ENCODE data around the gene NTMT1. TPM values are rescaled to one million over a fixed set of nuclear protein-coding genes. Genes with fewer than 3 reads are reported as not detected.

Gene NTMT1
- polyA plus RNA-seq, 3 donors: 16.0 to 43.9 (median 28.2) TPM

DNA sequence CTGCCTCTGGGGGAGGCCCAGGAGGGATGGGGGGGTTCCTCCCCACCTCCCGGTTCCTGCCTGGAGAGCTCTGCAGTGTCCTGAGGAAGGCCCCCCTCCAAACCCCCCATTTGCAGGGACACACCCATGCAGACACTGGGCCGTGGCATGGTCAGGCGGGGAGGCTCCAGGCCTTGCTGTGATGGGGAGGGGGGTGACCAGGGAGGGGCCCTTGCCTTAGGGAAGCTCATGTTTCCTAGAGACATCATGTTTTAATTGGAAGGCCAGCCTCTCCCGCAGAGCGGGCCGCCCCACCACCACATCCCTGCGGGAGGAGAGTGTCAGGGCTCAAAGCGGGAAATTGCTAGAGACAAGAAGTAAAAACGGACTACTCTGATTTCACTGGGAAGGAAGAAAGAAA is 51.5 kb downstream of the NTMT1 start:
- no peak for DNase-seq
- H3K4me2 ChIP-seq (replicated peaks; ENCODE audit: extremely low read depth, low read length, poor library complexity, severe bottlenecking): no peak overlapping the region
- Mint-ChIP-seq H3K4me1 (no peaks in the 10 kb centered on the region), H3K27ac (no peak overlapping the region), H3K9me3 (peaks cover 0 to 3% (median 0%) of the 10 kb centered on the region in 7 donors), H3K27me3 (ENCODE audit: low read depth in 3 of 3) (peaks cover 8 to 18% (median 18%) of the 10 kb centered on the region in 3 donors), H3K36me3 (no peaks in the 10 kb centered on the region), H3K4me3 (no peak overlapping the region)
- H3K27ac ChIP-seq (ENCODE audit: low read depth in 1 of 2, low read length in 2 of 2): no peak overlapping the region
- no peak overlapping the region for H3K4me3 ChIP-seq (replicated peaks in 1 of 3; ENCODE audit: low read depth in 2 of 3, low read length in 3 of 3)
- no peaks in the 10 kb centered on the region for H3K36me3 ChIP-seq (replicated peaks in 1 of 2; ENCODE audit: control insufficient read depth in 1 of 2, insufficient read depth in 2 of 2, low read length in 2 of 2)
- H3K9me3 ChIP-seq (replicated peaks in 1 of 2; ENCODE audit: control insufficient read depth in 1 of 2, insufficient read depth in 1 of 2, low read length in 2 of 2): no peaks in the 10 kb centered on the region
- H3K9ac ChIP-seq (ENCODE audit: insufficient read depth, low read length, poor library complexity, severe bottlenecking): no peak overlapping the region
- WGBS (ENCODE audit: insufficient coverage): 83% methylated on average over 2 of the region's 9 CpGs
- H3K27me3 ChIP-seq (ENCODE audit: control insufficient read depth in 2 of 2, insufficient read depth in 2 of 2, low read length in 2 of 2): no peaks in the 10 kb centered on the region
- H2AFZ ChIP-seq (ENCODE audit: insufficient read depth, low read depth, low read length, poor library complexity, severe bottlenecking): no peak overlapping the region
- H3K4me1 ChIP-seq (ENCODE audit: control insufficient read depth in 1 of 2, insufficient read depth in 2 of 2, low read length in 2 of 2): no peaks in the 10 kb centered on the region
- H3K79me2 ChIP-seq (ENCODE audit: insufficient read depth, low read length): no peaks in the 10 kb centered on the region
- intact Hi-C loops (cut with micrococcal nuclease): no loop called here
- H4K20me1 ChIP-seq (ENCODE audit: insufficient read depth, low read length): no peaks in the 10 kb centered on the region
- TF ChIP-seq, protein P1, sequence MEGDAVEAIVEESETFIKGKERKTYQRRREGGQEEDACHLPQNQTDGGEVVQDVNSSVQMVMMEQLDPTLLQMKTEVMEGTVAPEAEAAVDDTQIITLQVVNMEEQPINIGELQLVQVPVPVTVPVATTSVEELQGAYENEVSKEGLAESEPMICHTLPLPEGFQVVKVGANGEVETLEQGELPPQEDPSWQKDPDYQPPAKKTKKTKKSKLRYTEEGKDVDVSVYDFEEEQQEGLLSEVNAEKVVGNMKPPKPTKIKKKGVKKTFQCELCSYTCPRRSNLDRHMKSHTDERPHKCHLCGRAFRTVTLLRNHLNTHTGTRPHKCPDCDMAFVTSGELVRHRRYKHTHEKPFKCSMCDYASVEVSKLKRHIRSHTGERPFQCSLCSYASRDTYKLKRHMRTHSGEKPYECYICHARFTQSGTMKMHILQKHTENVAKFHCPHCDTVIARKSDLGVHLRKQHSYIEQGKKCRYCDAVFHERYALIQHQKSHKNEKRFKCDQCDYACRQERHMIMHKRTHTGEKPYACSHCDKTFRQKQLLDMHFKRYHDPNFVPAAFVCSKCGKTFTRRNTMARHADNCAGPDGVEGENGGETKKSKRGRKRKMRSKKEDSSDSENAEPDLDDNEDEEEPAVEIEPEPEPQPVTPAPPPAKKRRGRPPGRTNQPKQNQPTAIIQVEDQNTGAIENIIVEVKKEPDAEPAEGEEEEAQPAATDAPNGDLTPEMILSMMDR (IDR thresholded peaks at IDR 0.05): no peak

DNA sequence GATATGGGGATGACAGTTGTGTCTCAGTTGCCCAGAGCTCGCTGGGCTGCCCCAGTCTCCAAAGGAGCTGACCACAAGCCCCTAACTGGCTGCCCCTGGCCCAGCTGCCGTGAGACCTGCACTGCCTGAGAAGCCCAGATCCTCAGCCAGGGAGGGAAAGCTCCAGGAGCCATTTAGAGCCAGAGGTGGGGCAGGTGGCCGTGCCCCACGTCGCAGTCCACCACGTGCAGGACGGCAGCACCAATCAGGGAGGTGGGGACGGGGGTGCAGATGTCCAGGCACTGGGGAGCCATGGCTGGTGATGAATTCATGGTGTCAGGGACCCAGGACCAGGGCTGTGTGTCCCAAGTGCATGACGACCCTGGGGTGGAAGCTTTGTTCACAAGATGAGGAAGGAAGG is 52.9 kb downstream of the NTMT1 start:
- H3K27ac Mint-ChIP-seq: no peak overlapping the region
- Histone ChIP-seq H3K9ac (ENCODE audit: insufficient read depth, low read length, poor library complexity, severe bottlenecking) (no peak overlapping the region), H3K4me3 (replicated peaks in 1 of 3; ENCODE audit: low read depth in 2 of 3, low read length in 3 of 3) (no peak overlapping the region), H3K27ac (ENCODE audit: low read depth in 1 of 2, low read length in 2 of 2) (no peak overlapping the region), H4K20me1 (ENCODE audit: insufficient read depth, low read length) (no peaks in the 10 kb centered on the region), H3K4me2 (replicated peaks; ENCODE audit: extremely low read depth, low read length, poor library complexity, severe bottlenecking) (no peak overlapping the region), H3K27me3 (ENCODE audit: control insufficient read depth in 2 of 2, insufficient read depth in 2 of 2, low read length in 2 of 2) (no peaks in the 10 kb centered on the region), H3K79me2 (ENCODE audit: insufficient read depth, low read length) (no peaks in the 10 kb centered on the region), H3K36me3 (replicated peaks in 1 of 2; ENCODE audit: control insufficient read depth in 1 of 2, insufficient read depth in 2 of 2, low read length in 2 of 2) (no peaks in the 10 kb centered on the region), H2AFZ (ENCODE audit: insufficient read depth, low read depth, low read length, poor library complexity, severe bottlenecking) (no peak overlapping the region), H3K4me1 (ENCODE audit: control insufficient read depth in 1 of 2, insufficient read depth in 2 of 2, low read length in 2 of 2) (no peaks in the 10 kb centered on the region), H3K9me3 (replicated peaks in 1 of 2; ENCODE audit: control insufficient read depth in 1 of 2, insufficient read depth in 1 of 2, low read length in 2 of 2) (no peaks in the 10 kb centered on the region)
- no peaks in the 10 kb centered on the region for H3K36me3 Mint-ChIP-seq
- H3K9me3 Mint-ChIP-seq: peaks cover 0 to 3% (median 0%) of the 10 kb centered on the region in 7 donors
- WGBS (ENCODE audit: insufficient coverage): 83% methylated on average over 9 of the region's 9 CpGs
- no peak overlapping the region for H3K4me3 Mint-ChIP-seq
- intact Hi-C loops (cut with micrococcal nuclease): no loop called here
- no peak for DNase-seq
- no peaks in the 10 kb centered on the region for H3K4me1 Mint-ChIP-seq
- peaks cover 6 to 18% (median 14%) of the 10 kb centered on the region in 3 donors for H3K27me3 Mint-ChIP-seq (ENCODE audit: low read depth in 3 of 3)
- TF ChIP-seq, protein P1 (IDR thresholded peaks at IDR 0.05): no peak
